Stomach (tissue), 9 donors: ENCODE measurements around the gene R3HDM2. TPM values are rescaled to one million over a fixed set of nuclear protein-coding genes. Genes with fewer than 3 reads are reported as not detected.
"Not testable (repeated sequence)": the region's sequence is repeated elsewhere in the genome, so short reads cannot be mapped to it uniquely, and the experiment has no call there.

Source experiments
- DNase-seq, 2 donors: peaks; one replicate each; pipeline versions ENCODE4 v3.0.0 to v3.0.0-alpha.2; 2013 to 2019
- H3K27ac ChIP-seq, 5 donors: fragments of 200-600 bp in 4 of 5; sonication (generic) in 4 of 5; one replicate each; pipeline ENCODE4 v1.5.1; 2013 to 2019; ENCODE audit warnings: mild to moderate bottlenecking in 1 of 5, moderate library complexity in 1 of 5
- H3K27me3 ChIP-seq, 3 donors: fragments of 200-600 bp; sonication (generic); one replicate each; pipeline ENCODE4 v1.5.1; 2017 to 2019; ENCODE audit warnings: mixed run types in 1 of 3
- H3K36me3 ChIP-seq, 4 donors: fragments of 200-600 bp; sonication (generic); 1 replicate in 3 of 4; 2 replicates in 1 of 4; pipeline ENCODE4 v1.5.1; 2016 to 2019
- H3K4me1 ChIP-seq, 4 donors: fragments of 200-600 bp; sonication (generic); one replicate each; pipeline ENCODE4 v1.5.1; 2016 to 2019
- H3K4me3 ChIP-seq, 4 donors: fragments of 200-600 bp; sonication (generic) in 3 of 4; one replicate each; pipeline ENCODE4 v1.5.1; 2016 to 2019; ENCODE audit warnings: mild to moderate bottlenecking in 1 of 4
- H3K9me3 ChIP-seq, 4 donors: fragments of 200-600 bp; sonication (generic); one replicate each; pipeline ENCODE4 v1.5.1; 2016 to 2019
- CTCF ChIP-seq, 7 experiments: fragments of 450-650 bp in 4 of 7; fragments of 200-600 bp in 3 of 7; sonication (generic) in 3 of 7; IDR thresholded peaks; one replicate each; pipeline ENCODE4 v1.5.1; 2016 to 2019; ENCODE audit warnings: antibody characterized with exemption in 7 of 7, control low read depth in 2 of 7, mild to moderate bottlenecking in 1 of 7
- EP300 ChIP-seq: sonication (generic); formaldehyde crosslinking; IDR thresholded peaks from one replicate; pipeline ENCODE4 v1.6.1; 2017; ENCODE audit warnings: antibody characterized with exemption
- POLR2A ChIP-seq, 4 donors: fragments of 450-650 bp; IDR thresholded peaks; one replicate each; pipeline ENCODE4 v1.6.1; 2016; ENCODE audit warnings: antibody characterized with exemption in 4 of 4, control low read depth in 2 of 4, mild to moderate bottlenecking in 1 of 4, moderate library complexity in 1 of 4
- POLR2AphosphoS5 ChIP-seq, 3 donors: sonication (generic); formaldehyde crosslinking; IDR thresholded peaks; one replicate each; pipeline ENCODE4 v1.6.1; 2016; ENCODE audit warnings: antibody characterized with exemption in 3 of 3
- WGBS, 5 donors: extraction: QIAGEN DNeasy Blood & Tissue Kit in 3 of 5; methylation state at CpG; one replicate each; pipeline versions ENCODE4 v1.1.5 to v1.1.7; 2013 to 2018; 5-methylcytosine and 5-hydroxymethylcytosine counted together
- intact Hi-C: fragments of 100-400 bp; cut with DNase I; formaldehyde crosslinking; loops from one replicate; pipeline ENCODE4 v1.15.1; 2023; ENCODE audit warnings: low total_unique reads
- polyA plus RNA-seq, 3 donors: library from polyadenylated mRNA; stranded (reverse); fragments of 200-250 nt; gene quantifications; one replicate each; pipeline ENCODE4 v1.2.3, GENCODE V29; 2013
- total RNA-seq, 5 donors: library from RNA; depleted of rRNA; stranded (reverse); fragments of >200 nt; gene quantifications; one replicate each; pipeline versions ENCODE4 v1.1.0 to v1.2.3, GENCODE V29; 2014 to 2016
- donor health status: healthy with polysubstance abuse.
- donor health status: Bipolar disorder and iron deficiency.
- donor health status: healthy.

The R3HDM2 gene
- total and polyA plus RNA-seq, 8 donors, result 12.4 to 64.3 (median 24.5) TPM

- Histone ChIP-seq H3K36me3 (peaks cover 0 to 11% (median 9%) of the 10 kb centered on the region in 4 donors), H3K4me1 (peaks cover 9 to 26% (median 18%) of the 10 kb centered on the region in 4 donors), H3K9me3 (no peaks in the 10 kb centered on the region), H3K27me3 (no peaks in the 10 kb centered on the region), H3K4me3 (peak overlapping the region; percentile 67 to 83 (median 76)), H3K27ac (peak overlapping the region in 4 of 5 donors; percentile 91 to 99 (median 96))
- intact Hi-C loops, result no loop called here
- peak in 1 of 2 donors; percentile 34 for DNase-seq
- TF ChIP-seq EP300, result no peak
- TF ChIP-seq CTCF (IDR thresholded peaks at IDR 0.05), result no peak
- no peak for TF ChIP-seq POLR2AphosphoS5 (IDR thresholded peaks at IDR 0.05)
- TF ChIP-seq POLR2A (IDR thresholded peaks at IDR 0.05), result no peak
- 24 to 31% (median 27%) methylated on average over 9 of the region's 9 CpGs for WGBS, 5 donors
Measured at GRCh38 chr12:57429473-57430111, 1.3 kb downstream of the R3HDM2 start.

- peaks cover 0 to 14% (median 10%) of the 10 kb centered on the region in 4 donors for H3K36me3 ChIP-seq
- no peak for DNase-seq
- TF ChIP-seq POLR2A (IDR thresholded peaks at IDR 0.05) (no peak), CTCF (IDR thresholded peaks at IDR 0.05) (no peak), POLR2AphosphoS5 (IDR thresholded peaks at IDR 0.05) (no peak), EP300 (no peak)
- H3K27ac ChIP-seq, result peak overlapping the region in 3 of 5 donors; percentile 91 to 99 (median 98)
- peaks cover 9 to 26% (median 18%) of the 10 kb centered on the region in 4 donors for H3K4me1 ChIP-seq
- H3K27me3 ChIP-seq, result no peaks in the 10 kb centered on the region
- no peaks in the 10 kb centered on the region for H3K9me3 ChIP-seq
- intact Hi-C loops, result no loop called here
- WGBS, 5 donors, result 63 to 75% (median 72%) methylated on average over 6 of the region's 6 CpGs
- no peak overlapping the region for H3K4me3 ChIP-seq
Measured at GRCh38 chr12:57428965-57429364, 1.9 kb downstream of the R3HDM2 start.

DNA sequence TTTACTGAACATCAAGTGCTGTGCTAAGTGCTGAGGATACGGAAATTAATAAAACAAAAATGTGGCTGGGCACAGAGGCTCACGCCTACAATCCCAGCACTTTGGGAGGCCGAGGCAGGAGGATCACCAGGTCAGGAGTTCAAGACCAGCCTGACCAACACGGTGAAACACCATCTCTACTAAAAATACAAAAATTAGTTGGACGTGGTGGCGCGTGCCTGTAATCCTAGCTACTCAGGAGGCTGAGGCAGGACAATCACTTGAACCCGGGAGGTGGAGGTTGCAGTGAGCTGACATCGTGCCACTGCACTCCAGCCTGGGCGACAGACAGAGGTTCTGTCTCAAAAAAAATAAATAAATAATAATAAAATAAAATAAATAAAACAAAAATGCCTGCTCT lies 3.9 kb downstream of the R3HDM2 start:
- H3K9me3 ChIP-seq, H3K27me3 ChIP-seq, H3K4me3 ChIP-seq, H3K27ac ChIP-seq, intact Hi-C loops: not testable (repeated sequence)
- peak in 1 of 2 donors; percentile 18 for DNase-seq
- 95 to 97% (median 96%) methylated on average over 10 of the region's 10 CpGs for WGBS, 5 donors
- peaks cover 0 to 30% (median 25%) of the 10 kb centered on the region in 4 donors for H3K36me3 ChIP-seq
- peaks cover 9 to 26% (median 17%) of the 10 kb centered on the region in 4 donors for H3K4me1 ChIP-seq

DNA sequence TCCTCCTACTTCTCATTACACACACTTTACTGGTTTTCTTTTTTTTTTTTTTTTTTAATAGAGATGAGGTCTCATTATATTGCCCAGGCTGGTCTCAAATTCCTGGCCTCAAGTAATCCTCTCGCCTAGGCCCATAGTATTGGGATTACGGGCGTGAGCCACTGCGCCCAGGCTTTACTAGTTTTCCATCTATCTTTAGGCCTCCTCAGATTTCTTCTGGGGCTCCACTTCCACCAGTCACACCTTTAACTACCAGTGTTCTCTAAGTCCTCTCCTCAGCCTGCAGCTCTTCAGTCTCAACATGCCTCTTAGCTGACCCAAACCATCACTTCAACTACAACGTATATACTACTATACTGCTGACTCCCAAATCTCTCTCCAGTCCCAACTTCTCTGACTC lies 10.4 kb downstream of the R3HDM2 start:
- WGBS, 5 donors, result 93 to 98% (median 96%) methylated on average over 5 of the region's 5 CpGs
- Histone ChIP-seq H3K4me1 (peaks cover 0 to 35% (median 14%) of the 10 kb centered on the region in 4 donors), H3K27me3 (no peaks in the 10 kb centered on the region), H3K36me3 (peaks cover 0 to 37% (median 26%) of the 10 kb centered on the region in 4 donors), H3K4me3 (no peak overlapping the region), H3K27ac (no peak overlapping the region), H3K9me3 (no peaks in the 10 kb centered on the region)
- TF ChIP-seq EP300, result no peak
- no peak for TF ChIP-seq POLR2A (IDR thresholded peaks at IDR 0.05)
- no peak for TF ChIP-seq POLR2AphosphoS5 (IDR thresholded peaks at IDR 0.05)
- no peak for DNase-seq
- intact Hi-C loops, result no loop called here

DNA sequence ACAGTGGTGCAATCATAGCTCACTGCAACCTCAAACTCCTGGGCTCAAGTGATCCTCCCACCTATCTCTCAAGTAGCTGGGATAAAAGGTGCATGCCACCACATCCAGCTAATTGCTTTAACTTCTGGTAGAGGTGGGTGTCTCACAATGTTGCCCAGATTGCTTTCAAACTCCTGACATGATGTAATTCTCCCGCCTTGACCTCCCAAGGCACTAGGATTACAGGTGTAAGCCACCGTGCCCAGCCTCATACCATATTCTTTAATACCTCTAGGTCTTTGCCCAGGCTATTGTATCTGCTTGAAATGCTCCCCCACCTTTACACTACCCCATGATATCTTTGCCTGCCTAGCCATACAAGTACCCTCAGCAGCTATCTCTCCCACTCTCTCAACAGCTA lies 11.3 kb downstream of the R3HDM2 start:
- Histone ChIP-seq H3K4me1 (peaks cover 0 to 38% (median 14%) of the 10 kb centered on the region in 4 donors), H3K27ac (no peak overlapping the region), H3K27me3 (no peaks in the 10 kb centered on the region), H3K4me3 (no peak overlapping the region), H3K36me3 (peaks cover 0 to 30% (median 21%) of the 10 kb centered on the region in 4 donors), H3K9me3 (no peaks in the 10 kb centered on the region)
- intact Hi-C loops, result no loop called here
- no peak for DNase-seq
- 94 to 98% (median 97%) methylated on average over 2 of the region's 2 CpGs for WGBS, 5 donors
- TF ChIP-seq CTCF (IDR thresholded peaks at IDR 0.05) (no peak), POLR2AphosphoS5 (IDR thresholded peaks at IDR 0.05) (no peak), POLR2A (IDR thresholded peaks at IDR 0.05) (no peak)
